Natural killer cell treated with Interleukin-12 subunit alpha and Interleukin-12 subunit beta and Interleukin-15 and Interleukin-18, amount 100 ng/mL, for 72 hours (primary cell): ENCODE data around the gene IGF2R. TPM values are rescaled to one million over a fixed set of nuclear protein-coding genes. Genes with fewer than 3 reads are reported as not detected.
"Not testable (repeated sequence)": the region's sequence is repeated elsewhere in the genome, so short reads cannot be mapped to it uniquely, and the experiment has no call there.

Experiments used
- ATAC-seq, 2 donors: fragments of 150-1000 bp; cut with Tn5 transposase in 1 of 2; sonication (Bioruptor Pico), chemical (Tn5 transposase) in 1 of 2; 2 replicates each; pipeline ENCODE4 v1.10.0; 2021
- DNase-seq: peaks from one replicate; pipeline ENCODE4 v3.0.0; 2022; ENCODE audit warnings: low spot score
- H3K27ac Mint-ChIP-seq, 2 donors: 1 replicate in 1 of 2; 2 replicates in 1 of 2; pipeline ENCODE4 v1.8.0; 2022; ENCODE audit warnings: mixed read lengths in 2 of 2, mild to moderate bottlenecking in 1 of 2, moderate library complexity in 1 of 2
- H3K27me3 Mint-ChIP-seq, 2 donors: 1 replicate in 1 of 2; 2 replicates in 1 of 2; pipeline ENCODE4 v1.8.0; 2022; ENCODE audit warnings: mixed read lengths in 2 of 2
- H3K36me3 Mint-ChIP-seq: one replicate; pipeline ENCODE4 v1.8.0; 2022; ENCODE audit warnings: mixed read lengths
- H3K4me1 Mint-ChIP-seq, 2 donors: 1 replicate in 1 of 2; 2 replicates in 1 of 2; pipeline ENCODE4 v1.8.0; 2022; ENCODE audit warnings: low read depth in 2 of 2, mixed read lengths in 2 of 2, mild to moderate bottlenecking in 1 of 2
- H3K4me3 Mint-ChIP-seq: one replicate; pipeline ENCODE4 v1.8.0; 2022; ENCODE audit warnings: mixed read lengths
- H3K9me3 Mint-ChIP-seq: 2 replicates; pipeline ENCODE4 v1.8.0; 2022; ENCODE audit warnings: mixed read lengths
- total RNA-seq, 2 donors: library from RNA; stranded (reverse); gene quantifications; one replicate each; pipeline ENCODE4 v1.2.3, GENCODE V29; 2022

IGF2R gene
- total RNA-seq, 2 donors from 2014 or later = 290 to 377 TPM

- no peak for DNase-seq
- Mint-ChIP-seq H3K9me3 (peaks cover 6% of the 10 kb centered on the region), H3K27me3 (no peaks in the 10 kb centered on the region), H3K36me3 (peaks cover 43% of the 10 kb centered on the region), H3K27ac (peak overlapping the region; percentile 21 to 90), H3K4me3 (no peak overlapping the region), H3K4me1 (peaks cover 62 to 69% of the 10 kb centered on the region in 2 donors)
- ATAC-seq = no peak
These were observed 31.4 kb downstream of the IGF2R start for GRCh38 chr6:160000280-160000704.

GRCh38 chr6:160000893-160001427 lies 32.1 kb downstream of the IGF2R start:
- not testable (repeated sequence) for H3K27me3 Mint-ChIP-seq, ATAC-seq, DNase-seq, H3K27ac Mint-ChIP-seq, H3K4me3 Mint-ChIP-seq, H3K9me3 Mint-ChIP-seq
- peaks cover 37% of the 10 kb centered on the region for H3K36me3 Mint-ChIP-seq
- H3K4me1 Mint-ChIP-seq = peaks cover 57 to 62% of the 10 kb centered on the region in 2 donors

DNA sequence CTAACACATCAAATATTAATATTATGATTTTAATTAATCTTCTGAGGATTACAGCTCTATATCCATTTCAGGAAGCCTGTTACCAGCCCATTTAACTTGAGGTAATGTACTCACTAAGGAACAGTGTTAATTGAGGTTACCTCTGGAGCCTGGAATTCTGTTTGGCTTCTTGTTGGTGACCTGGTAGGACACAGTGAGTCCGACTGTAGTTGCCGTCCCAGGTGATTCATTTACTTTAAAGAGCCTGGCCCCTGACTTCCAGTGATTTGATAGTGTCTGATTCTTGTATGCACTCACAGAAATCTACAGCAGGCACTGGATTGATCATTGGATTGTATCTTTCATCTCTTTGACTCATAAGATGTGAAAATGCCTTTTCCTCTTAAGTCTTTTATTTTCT lies 34.0 kb downstream of the IGF2R start:
- Mint-ChIP-seq H3K27ac (peak overlapping the region; percentile 59 to 62), H3K36me3 (peaks cover 46% of the 10 kb centered on the region), H3K27me3 (no peaks in the 10 kb centered on the region), H3K4me3 (no peak overlapping the region), H3K4me1 (peaks cover 60 to 66% of the 10 kb centered on the region in 2 donors), H3K9me3 (peaks cover 6% of the 10 kb centered on the region)
- no peak for DNase-seq
- no peak for ATAC-seq

GRCh38 chr6:160004018-160004417 lies 35.1 kb downstream of the IGF2R start:
- Mint-ChIP-seq H3K4me3 (peak overlapping the region; percentile 59), H3K36me3 (peaks cover 48% of the 10 kb centered on the region), H3K27ac (peak overlapping the region; percentile 59 to 62), H3K4me1 (peaks cover 63 to 66% of the 10 kb centered on the region in 2 donors), H3K27me3 (no peaks in the 10 kb centered on the region), H3K9me3 (peaks cover 6% of the 10 kb centered on the region)
- ATAC-seq = peak; percentile 25 to 52
- no peak for DNase-seq

DNA sequence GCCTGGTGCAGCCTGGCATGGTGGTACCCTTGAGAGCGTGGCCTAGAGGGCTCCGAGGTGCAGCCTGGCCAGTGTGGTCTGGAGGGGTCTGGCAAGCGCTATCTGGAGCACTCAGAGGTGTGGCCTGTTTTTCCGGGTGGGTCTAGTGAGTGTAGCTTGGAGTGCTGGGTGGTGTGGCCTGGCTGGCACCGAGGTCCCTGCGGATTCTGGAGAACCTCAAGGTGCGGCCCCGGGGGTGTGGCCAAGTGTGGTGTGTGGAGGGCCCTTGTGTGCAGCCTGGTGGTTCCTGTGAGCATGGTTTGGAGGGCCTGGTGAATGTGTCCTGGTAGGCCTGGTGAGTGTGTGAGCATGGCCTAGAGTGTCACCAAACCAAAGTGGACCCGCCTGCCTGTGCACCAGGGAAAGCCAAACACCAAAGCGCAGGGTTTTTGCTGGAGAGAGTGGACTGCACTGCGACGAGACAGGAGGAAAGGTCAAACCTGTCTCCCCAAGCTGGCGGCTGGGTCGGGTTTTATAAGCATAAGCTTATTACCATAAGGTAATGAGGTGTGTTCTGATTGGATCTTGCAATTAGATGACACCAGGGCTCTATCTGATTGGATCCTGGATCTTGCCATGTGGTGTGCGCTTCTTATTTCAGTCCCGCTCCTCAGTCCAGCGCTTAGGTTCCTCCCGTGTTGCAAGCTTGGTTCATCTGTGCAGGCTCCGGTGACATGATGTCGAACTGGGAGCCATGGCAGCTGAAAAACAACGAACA lies 35.7 kb downstream of the IGF2R start:
- Mint-ChIP-seq H3K36me3 (peaks cover 44% of the 10 kb centered on the region), H3K4me1 (peaks cover 58 to 60% of the 10 kb centered on the region in 2 donors), H3K9me3 (peaks cover 6% of the 10 kb centered on the region), H3K27me3 (no peaks in the 10 kb centered on the region), H3K27ac (peak overlapping the region; percentile 59 to 62), H3K4me3 (peak overlapping the region; percentile 59)
- ATAC-seq (peak; percentile 24 to 51), DNase-seq (no peak)

- no peak overlapping the region for H3K27ac Mint-ChIP-seq
- DNase-seq (no peak), ATAC-seq (peak in 1 of 2 donors; percentile 21)
- H3K9me3 Mint-ChIP-seq = peaks cover 6% of the 10 kb centered on the region
- peaks cover 55% of the 10 kb centered on the region in 2 donors for H3K4me1 Mint-ChIP-seq
- peaks cover 38% of the 10 kb centered on the region for H3K36me3 Mint-ChIP-seq
- H3K4me3 Mint-ChIP-seq = peak overlapping the region; percentile 59
- no peaks in the 10 kb centered on the region for H3K27me3 Mint-ChIP-seq
These were observed 36.3 kb downstream of the IGF2R start for GRCh38 chr6:160005211-160005610.

DNA sequence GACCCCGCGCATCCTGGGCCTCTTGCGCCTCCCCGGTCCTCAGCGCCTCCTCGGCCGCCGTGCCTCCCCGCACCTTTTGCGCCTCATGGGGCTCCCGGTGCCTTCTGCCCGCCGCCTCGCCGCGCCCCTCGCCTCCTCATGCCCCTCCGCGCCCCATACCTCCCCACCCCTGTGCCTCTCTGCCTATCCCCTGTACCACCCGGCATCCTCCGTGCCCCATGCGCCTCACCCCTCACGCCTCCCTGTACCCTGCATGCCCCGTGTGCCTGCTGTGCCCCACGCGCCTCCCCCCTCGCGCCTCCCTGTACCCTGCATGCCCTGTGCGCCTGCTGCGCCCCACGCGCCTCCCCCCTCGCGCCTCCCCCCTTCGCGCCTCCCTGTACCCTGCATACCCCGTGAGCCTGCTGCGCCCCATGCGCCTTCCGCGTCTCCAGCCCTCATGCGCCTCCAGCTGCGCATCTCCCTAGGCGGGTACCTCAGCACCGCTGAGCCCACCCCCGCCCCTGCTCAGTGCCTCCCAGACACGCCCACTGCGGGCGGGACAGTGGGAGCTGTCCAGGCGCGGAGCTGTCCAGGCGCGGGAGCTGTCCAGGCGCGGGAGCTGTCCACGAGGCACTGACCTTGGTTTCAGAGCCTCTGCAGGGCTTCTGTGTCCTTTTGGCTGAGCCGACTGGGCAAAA lies 37.1 kb downstream of the IGF2R start:
- Mint-ChIP-seq H3K9me3 (peaks cover 3% of the 10 kb centered on the region), H3K4me3 (peak overlapping the region; percentile 22), H3K27ac (no peak overlapping the region), H3K36me3 (peaks cover 36% of the 10 kb centered on the region), H3K27me3 (no peaks in the 10 kb centered on the region), H3K4me1 (peaks cover 52 to 53% of the 10 kb centered on the region in 2 donors)
- ATAC-seq (peak; percentile 50 to 76), DNase-seq (no peak)

DNA sequence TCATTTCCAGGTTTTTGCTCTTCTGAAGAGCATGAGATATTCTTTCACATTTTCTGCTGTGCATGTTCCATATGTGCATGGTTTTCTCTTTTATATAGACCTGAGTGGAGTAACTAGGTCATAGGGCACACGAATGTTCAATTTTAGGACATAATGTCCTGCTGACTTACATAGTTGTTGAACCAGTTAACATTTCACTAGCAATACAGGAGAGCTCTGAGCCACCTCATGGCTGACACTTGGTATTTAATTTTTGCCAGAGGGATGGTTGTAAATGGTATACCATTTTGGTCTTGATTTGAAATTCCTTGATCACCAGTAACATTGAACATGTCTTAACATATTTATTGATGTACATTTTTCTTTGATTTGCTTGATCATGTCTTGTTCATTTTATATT lies 38.3 kb downstream of the IGF2R start:
- H3K4me1 Mint-ChIP-seq = peaks cover 60 to 62% of the 10 kb centered on the region in 2 donors
- peak overlapping the region; percentile 60 to 71 for H3K27ac Mint-ChIP-seq

GRCh38 chr6:160007611-160008010 lies 38.7 kb downstream of the IGF2R start:
- H3K9me3 Mint-ChIP-seq = peaks cover 3% of the 10 kb centered on the region
- H3K4me3 Mint-ChIP-seq = peak overlapping the region; percentile 65
- ATAC-seq = no peak
- H3K4me1 Mint-ChIP-seq = peaks cover 59% of the 10 kb centered on the region in 2 donors
- peak overlapping the region; percentile 60 to 71 for H3K27ac Mint-ChIP-seq
- no peaks in the 10 kb centered on the region for H3K27me3 Mint-ChIP-seq
- DNase-seq = no peak
- H3K36me3 Mint-ChIP-seq = peaks cover 47% of the 10 kb centered on the region

More for the DNA sequence above, 38.3 kb downstream of the IGF2R start:
- no peak for DNase-seq
- ATAC-seq = no peak
- H3K4me3 Mint-ChIP-seq = peak overlapping the region; percentile 65
- H3K9me3 Mint-ChIP-seq = peaks cover 3% of the 10 kb centered on the region
- peaks cover 46% of the 10 kb centered on the region for H3K36me3 Mint-ChIP-seq
- no peaks in the 10 kb centered on the region for H3K27me3 Mint-ChIP-seq

GRCh38 chr6:160010067-160010466 lies 41.2 kb downstream of the IGF2R start:
- Mint-ChIP-seq H3K4me1 (peaks cover 61 to 63% of the 10 kb centered on the region in 2 donors), H3K9me3 (peaks cover 3% of the 10 kb centered on the region), H3K27ac (peak overlapping the region in 1 of 2 donors; percentile 75), H3K36me3 (peaks cover 54% of the 10 kb centered on the region), H3K4me3 (no peak overlapping the region), H3K27me3 (no peaks in the 10 kb centered on the region)
- ATAC-seq = no peak
- DNase-seq = no peak

- ATAC-seq = peak; percentile 57 to 65
These were observed 45.3 kb downstream of the IGF2R start for GRCh38 chr6:160013987-160014868.

DNA sequence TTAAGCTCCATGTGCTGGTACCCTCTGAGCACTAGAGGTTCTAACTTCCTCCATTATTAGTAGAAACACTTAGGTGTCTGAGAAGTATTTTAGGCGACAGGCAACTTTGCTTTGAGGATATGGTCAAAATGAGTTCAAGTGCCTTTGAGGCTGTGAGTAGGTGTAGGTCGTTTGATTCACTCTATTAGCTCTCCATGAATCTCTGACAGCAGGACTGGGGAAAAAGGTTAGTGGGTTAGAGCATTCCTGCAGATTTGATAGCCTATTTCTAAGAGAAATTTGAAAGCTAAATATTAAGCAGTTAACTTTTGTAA lies 45.9 kb downstream of the IGF2R start:
- ATAC-seq (no peak), DNase-seq (no peak)
- Mint-ChIP-seq H3K9me3 (no peaks in the 10 kb centered on the region), H3K27ac (peak overlapping the region; percentile 87 to 88), H3K36me3 (peaks cover 63% of the 10 kb centered on the region), H3K4me1 (peaks cover 78 to 84% of the 10 kb centered on the region in 2 donors), H3K27me3 (no peaks in the 10 kb centered on the region), H3K4me3 (peak overlapping the region; percentile 78)

More at GRCh38 chr6:160013987-160014868, 45.3 kb downstream of the IGF2R start:
- no peak for DNase-seq
- Mint-ChIP-seq H3K4me1 (peaks cover 72 to 80% of the 10 kb centered on the region in 2 donors), H3K4me3 (peak overlapping the region; percentile 78), H3K36me3 (peaks cover 57% of the 10 kb centered on the region), H3K27ac (peak overlapping the region; percentile 87 to 88), H3K27me3 (no peaks in the 10 kb centered on the region), H3K9me3 (no peaks in the 10 kb centered on the region)
